Measurements from ENCODE around the gene RACGAP1.

The RACGAP1 gene, protein sequence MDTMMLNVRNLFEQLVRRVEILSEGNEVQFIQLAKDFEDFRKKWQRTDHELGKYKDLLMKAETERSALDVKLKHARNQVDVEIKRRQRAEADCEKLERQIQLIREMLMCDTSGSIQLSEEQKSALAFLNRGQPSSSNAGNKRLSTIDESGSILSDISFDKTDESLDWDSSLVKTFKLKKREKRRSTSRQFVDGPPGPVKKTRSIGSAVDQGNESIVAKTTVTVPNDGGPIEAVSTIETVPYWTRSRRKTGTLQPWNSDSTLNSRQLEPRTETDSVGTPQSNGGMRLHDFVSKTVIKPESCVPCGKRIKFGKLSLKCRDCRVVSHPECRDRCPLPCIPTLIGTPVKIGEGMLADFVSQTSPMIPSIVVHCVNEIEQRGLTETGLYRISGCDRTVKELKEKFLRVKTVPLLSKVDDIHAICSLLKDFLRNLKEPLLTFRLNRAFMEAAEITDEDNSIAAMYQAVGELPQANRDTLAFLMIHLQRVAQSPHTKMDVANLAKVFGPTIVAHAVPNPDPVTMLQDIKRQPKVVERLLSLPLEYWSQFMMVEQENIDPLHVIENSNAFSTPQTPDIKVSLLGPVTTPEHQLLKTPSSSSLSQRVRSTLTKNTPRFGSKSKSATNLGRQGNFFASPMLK

GRCh38 chr12:50025187-50026059 is at the start of gene RACGAP1:
Gene RACGAP1 (minus strand): TSS chr12:50025494. CDS start chr12:50016715, 8,779 bp downstream.
- peak; percentile 98 for DNase-seq

GRCh38 chr12:50073712-50074111 is 48.4 kb upstream of the RACGAP1 start:
- DNase-seq = no peak

DNA sequence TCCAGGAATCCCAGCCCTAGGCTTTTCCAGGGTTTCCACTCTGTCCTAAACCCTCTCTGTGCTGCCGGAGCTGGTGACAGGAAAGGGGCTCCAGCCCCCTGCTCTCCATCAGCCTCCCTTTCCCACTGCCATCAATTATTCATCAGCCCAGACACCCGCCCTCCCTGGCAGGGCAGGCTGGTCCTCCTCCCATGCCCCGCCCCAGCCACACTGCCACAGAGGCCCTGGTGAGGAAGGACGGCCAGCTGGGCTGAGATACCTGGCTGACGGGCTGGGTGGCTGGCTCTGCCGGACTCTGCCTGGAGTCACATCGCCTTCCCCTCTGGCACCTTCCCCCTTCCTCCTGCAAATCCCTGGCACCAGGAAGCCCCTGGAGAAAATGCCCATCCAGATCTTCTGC is 47.9 kb upstream of the RACGAP1 start:
- DNase-seq = no peak

DNA sequence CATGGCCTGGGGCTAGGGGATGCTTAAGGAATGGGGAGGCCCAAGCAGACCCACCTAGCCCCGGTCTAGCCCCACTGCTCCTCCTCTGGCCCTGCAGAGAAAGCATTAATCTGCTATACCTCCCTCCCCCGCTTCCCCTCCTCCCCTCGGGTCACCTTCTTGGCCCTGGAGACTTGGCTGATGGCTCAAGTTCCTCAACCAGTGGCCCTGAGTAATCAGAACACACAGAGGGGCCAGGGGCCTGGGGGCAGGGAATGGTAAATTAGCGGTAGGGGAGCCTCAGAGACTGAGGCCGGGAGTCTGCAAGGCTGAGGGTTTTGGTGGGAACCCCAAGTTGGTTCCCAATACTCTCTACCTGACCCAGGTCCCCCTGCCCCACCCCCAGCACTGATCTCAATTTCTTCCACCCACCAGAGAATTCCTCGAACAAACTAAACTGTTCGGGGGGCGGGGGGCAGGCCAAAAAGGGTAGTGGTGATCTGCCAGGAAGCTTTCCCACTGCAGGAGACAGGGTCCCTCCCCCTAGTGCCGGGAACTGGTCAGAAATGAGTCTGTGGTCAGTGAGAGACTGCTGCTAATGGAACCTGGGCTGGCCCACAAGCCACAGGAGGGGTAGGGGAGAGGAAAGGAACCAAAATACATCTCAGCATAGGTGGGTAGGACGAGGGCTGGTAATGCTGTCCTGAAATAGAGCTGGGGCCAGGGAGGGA is 47.1 kb upstream of the RACGAP1 start:
- no peak for DNase-seq

DNA sequence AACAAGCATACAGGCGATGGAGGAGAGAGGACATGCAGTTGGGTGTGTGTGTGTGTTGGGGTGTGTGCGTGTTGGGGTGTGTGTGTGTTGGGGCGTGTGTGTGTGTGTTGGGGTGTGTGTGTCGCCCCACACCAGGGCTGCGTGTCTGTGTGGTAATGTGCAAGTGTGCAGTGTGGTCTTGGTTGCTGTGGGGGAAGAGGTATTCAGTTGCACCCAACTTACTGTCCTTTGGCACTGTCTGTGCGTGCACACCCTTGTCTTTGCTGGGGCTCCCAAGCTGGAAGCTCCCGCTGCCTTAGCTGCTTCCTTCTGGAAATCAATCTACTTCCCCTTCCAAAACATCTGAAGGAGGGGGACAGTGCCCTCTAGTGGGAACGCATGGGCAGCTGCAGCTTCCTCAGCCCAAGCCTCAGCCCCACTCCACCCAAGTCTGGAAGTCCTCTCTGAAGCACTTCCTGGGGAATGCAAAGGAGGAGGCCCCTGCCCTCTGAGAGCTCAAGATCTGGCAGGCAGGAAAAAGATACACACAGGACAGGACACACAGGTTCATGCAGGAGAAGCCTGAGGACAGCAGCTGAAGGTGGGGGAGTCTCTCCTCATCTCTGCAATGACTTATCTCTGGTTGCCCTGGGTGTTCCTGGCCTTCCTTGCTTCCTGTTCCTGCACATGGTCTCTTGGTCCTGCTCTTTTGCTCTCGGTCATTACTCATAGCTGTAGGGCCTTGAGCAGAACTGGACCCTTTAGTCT is 45.2 kb upstream of the RACGAP1 start:
- peak; percentile 65 to 68 for DNase-seq

DNA sequence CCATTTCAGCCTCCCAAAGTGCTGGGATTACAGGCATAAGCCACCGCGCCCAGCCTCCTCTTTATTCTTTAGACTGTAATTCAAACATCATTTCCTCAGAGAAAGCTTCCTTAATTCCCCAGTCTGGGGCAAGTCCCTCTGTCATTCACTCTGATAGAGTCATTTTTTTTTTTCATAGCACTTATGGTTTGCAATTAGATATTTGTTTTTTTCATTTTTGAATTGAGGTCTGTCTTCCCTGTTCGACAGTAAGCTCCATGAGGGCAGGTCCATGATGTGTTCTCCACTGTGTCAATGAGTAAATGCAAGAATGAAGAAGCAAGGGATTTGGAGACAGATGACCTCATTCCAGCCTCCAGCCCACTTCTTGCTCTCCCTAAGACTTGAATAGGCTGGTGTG is 44.2 kb upstream of the RACGAP1 start:
- no peak for DNase-seq

DNA sequence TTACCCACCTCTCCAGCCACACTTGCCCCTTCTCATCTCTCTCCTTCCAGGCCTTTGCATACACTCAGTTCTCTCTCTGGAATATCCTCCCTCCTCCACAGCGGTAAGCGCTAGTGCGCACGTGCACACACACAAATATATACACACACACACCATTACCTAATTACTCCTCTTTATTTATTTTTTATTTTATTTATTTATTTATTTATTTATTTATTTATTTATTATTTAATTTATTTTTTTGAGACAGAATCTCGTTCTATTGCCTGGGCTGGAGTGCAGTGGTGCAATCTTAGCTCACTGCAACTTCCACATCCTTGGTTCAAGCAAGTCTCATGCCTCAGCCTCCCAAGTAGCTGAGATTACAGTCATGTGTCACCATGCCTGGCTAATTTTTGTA is 43.8 kb upstream of the RACGAP1 start:
- no peak for DNase-seq

DNA sequence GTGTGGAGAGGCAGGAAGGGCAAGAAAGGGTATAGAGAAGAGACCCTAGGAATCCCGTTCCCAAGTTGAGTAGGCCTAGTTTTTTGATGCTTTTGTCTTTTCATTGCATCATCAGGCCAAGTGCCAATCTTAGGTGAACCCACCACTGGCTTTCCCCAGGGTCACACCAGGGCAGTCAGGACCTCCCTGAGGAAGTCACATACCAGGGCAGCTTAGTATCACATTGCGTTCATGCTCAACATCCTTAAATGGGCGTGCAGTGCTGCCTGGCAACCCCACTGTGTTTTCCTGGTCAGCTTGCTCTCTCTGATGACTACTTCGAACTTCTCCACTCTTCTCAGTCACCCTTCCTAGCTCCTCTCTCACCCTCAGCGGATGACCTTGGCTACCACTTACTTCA is 41.1 kb upstream of the RACGAP1 start:
- peak in 1 of 2 donors; percentile 30 for DNase-seq

- DNase-seq = no peak
These were observed 40.5 kb upstream of the RACGAP1 start for GRCh38 chr12:50065726-50066310.

- DNase-seq = no peak
These were observed 37.6 kb upstream of the RACGAP1 start for GRCh38 chr12:50062728-50063460.

DNA sequence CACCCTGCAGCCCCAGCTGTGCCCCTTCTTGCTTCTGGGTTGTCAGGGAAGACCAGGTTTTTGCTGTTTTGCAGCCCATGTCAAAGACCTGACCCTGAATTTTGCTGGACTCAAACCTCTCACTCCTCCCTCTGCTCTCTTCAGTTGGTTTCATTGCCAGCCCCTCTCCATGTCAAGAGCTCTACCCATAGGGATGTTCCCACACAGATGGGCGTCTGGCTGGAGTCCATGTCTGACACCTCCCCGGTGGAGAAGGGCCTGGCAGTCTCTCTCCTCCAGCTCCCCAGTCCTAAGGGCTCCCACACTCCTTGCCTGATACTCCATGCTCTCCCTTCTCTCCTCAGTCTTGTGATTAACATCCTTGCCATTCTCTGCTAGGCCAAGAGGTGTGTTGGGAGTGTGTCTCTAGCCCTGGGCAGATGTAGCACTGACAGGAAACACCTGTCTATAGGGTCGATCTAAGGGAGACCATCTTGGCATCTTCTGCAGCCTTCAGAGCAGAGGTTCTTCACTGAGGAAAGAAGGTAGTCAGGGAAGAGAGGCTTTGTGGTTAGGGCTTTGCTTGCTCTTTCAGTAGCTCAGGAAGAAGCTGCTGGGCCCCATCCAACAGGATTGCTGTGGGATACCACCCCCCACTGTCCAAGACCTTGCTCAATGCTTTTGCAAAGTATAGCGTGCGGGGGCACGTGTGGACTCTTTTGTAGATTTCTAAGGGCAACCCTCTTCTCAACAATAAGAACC is 36.8 kb upstream of the RACGAP1 start:
- no peak for DNase-seq

DNA sequence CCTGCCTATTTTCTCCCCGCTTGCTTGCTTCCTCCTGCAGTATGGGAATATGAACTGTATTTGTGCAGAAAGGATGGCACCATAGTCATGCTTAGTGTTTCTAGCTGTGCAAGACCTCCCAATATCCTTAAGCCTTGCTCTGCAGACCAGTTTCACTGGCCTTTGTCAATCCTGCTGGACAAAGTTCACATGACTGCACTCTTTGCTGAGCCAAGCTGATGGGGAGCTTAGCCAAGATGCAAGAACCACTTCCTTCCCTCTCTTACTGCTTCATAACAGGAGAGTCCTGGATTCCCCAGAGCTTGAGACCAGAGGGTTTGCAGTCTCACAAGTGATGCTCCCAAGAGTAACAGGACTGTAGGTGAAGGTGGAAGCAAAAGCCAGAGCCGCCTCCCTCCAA is 35.9 kb upstream of the RACGAP1 start:
- no peak for DNase-seq

GRCh38 chr12:50060120-50060468 is 34.8 kb upstream of the RACGAP1 start:
- no peak for DNase-seq

GRCh38 chr12:50059440-50060119 is 34.3 kb upstream of the RACGAP1 start:
- peak in 1 of 2 donors; percentile 42 for DNase-seq

- no peak for DNase-seq
These were observed 33.5 kb upstream of the RACGAP1 start for GRCh38 chr12:50058743-50059312.

GRCh38 chr12:50057896-50058670 is 32.8 kb upstream of the RACGAP1 start:
- DNase-seq = no peak

GRCh38 chr12:50057000-50057841 is 31.9 kb upstream of the RACGAP1 start, which contains the start of gene ASIC1:
Gene ASIC1 (plus strand): TSS chr12:50057596. CDS start chr12:50058767, 1,171 bp downstream.
- peak; percentile 25 to 47 for DNase-seq

Measured in CD4-positive, alpha-beta T cell treated with Interleukin-1 beta for 1 hour (primary cell).